Measurements from ENCODE around the gene LRCH4.

- TF ChIP-seq CTCF (conservative IDR thresholded peaks at IDR 0.05; ENCODE audit: low read length) = no peak
- TF ChIP-seq EZH2phosphoT487 (IDR thresholded peaks at IDR 0.05; ENCODE audit: borderline replicate concordance) = no peak
These were observed 27.7 kb upstream of the LRCH4 start for GRCh38 chr7:100613412-100614175.

Data from Loucy (cell line).